GM21529 (cell line): ENCODE results near the gene MEI1.
"Not testable (repeated sequence)": the region's sequence is repeated elsewhere in the genome, so short reads cannot be mapped to it uniquely, and the experiment has no call there.

Experiments used
- ATAC-seq: cut with Tn5 transposase; IDR thresholded peaks from one replicate; pipeline ENCODE4 v1.9.1; 2021; ENCODE audit not compliant: unreplicated experiment

Gene MEI1

GRCh38 chr22:41681616-41682015 is 17.7 kb upstream of the MEI1 start:
- ATAC-seq = no peak

- no peak for ATAC-seq
Observed at GRCh38 chr22:41682033-41682807, 17.1 kb upstream of the MEI1 start.

- ATAC-seq = no peak
Observed at GRCh38 chr22:41683052-41683451, 16.3 kb upstream of the MEI1 start.

DNA sequence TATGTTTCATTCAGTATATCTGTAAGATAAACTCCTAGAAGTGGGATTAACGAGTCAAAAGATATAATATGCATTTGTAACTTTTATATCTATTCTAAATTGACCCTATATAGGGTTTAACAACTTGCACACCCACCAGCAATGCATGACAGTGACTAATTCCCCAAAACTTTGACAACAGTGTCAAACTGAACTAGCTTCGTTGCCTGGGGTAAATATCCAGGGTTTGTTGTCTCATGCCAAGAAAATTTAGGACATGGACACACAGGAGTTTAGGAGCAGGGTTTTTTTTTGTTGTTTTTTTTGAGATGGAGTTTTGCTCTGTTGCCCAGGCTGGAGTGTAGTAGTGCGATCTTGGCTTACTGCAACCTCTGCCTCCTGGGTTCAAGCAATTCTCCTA is 15.7 kb upstream of the MEI1 start:
- ATAC-seq = no peak

- no peak for ATAC-seq
Observed at GRCh38 chr22:41684194-41684593, 15.1 kb upstream of the MEI1 start.

- ATAC-seq = not testable (repeated sequence)
Observed at GRCh38 chr22:41686890-41687289, 12.4 kb upstream of the MEI1 start.

DNA sequence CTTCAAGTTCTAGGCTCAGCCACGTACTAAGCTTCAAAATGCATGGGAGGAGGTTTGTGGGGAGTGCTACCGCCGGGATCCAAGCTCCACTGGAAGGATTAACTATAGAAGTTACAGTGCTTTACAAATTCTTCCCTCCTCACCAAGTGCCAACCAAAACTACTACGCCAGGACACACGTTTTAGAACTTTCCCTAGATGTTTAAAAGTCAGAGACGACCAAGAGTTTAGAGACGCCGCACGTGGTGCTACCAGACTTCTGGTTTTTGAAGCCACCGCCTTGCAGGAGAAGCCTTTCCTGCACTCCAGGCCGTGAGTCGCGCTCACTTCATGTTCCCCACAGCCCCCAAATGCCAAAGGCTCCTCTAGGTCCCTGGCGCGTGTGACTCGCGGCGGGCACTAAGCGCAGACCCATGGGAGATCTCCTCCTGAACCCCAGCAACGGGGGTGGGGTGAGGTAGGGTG is 11.4 kb upstream of the MEI1 start:
- peak; percentile 20 for ATAC-seq

DNA sequence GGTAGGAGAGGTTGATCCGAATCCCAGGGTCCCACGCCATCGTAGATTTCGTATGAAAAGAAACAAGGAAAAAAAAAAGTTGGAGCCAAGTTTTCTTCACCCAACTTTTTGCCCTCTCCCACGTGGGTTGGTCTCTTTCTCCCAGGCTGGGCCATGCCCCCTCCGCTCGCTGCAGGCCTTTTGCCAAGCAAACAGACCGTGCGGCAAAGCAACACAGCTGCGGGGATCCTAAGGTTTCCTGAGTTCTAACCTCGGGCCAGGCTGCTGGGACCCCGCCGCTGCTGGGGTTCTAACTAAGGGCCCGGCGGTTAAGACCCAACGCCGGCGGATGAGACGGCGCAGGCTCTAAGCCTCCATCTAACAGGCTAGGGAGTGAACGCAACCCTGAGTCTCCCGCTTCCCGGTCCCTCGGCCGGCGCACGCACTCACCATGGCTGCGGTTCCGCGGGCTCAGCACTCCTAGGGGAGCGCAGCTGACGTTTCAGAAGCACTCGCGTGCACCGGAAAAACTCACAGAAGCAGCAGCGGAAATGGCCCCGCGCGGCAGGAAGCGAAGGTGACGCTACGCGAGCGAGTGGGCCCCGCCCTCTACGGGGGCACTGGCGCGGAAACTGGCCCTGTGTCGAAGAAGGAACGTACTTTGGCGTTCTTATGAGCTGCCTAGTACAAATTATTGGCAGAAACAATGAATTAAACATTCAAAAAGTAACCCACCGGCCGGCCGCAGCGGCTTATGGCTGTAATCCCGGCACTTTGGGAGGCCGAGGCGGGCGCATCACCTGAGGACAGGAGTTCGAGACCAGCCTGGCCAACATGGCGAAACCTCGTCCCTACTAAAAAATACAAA is 10.7 kb upstream of the MEI1 start, which contains the start of gene SNU13:
TSS of gene SNU13 (minus strand) at position 503 of the 847 bp plus-strand sequence. CDS start at position 432, 71 bp downstream.
- ATAC-seq = peak; percentile 86

DNA sequence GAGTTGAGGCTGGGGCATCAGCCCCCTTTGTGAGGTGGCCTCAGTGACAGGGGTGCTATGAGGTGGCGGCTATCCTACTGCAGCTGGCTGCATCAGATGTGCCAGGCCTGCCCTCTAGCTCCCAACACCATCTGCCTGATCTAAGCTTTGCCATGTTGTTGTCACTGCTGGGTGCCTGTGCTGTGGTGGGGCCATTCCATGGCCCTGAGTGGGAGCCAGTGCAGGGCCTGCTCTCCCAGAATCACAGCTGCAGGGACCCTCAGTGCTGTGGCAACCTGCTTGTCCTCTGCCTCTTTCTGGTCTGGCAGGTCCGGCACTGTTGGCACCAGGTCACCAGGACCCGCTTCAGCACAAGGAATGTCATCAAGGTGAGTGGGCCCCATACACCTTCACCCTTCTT is 8.8 kb upstream of the MEI1 start:
- ATAC-seq = no peak

DNA sequence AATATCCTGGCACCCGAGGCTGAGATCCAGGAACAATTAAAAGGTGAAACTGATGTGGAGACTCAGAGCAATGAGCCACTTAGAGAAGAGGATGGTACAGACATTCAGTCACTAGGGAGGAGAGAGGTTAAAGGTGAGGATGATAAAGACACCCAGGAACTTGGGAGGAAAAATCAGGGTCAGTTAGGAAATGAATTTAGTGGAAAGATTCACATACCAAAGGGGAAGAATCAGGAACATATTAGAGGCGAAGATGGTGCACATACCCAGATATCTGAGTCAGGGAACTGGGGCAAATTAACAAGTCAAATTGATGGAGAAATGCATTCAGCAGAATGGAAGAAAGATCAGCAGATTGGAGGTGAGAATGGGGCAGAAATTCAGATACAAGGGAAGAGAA is 4.1 kb upstream of the MEI1 start:
- ATAC-seq = no peak

- ATAC-seq = no peak
Observed at GRCh38 chr22:41696703-41697102, 2.6 kb upstream of the MEI1 start.

DNA sequence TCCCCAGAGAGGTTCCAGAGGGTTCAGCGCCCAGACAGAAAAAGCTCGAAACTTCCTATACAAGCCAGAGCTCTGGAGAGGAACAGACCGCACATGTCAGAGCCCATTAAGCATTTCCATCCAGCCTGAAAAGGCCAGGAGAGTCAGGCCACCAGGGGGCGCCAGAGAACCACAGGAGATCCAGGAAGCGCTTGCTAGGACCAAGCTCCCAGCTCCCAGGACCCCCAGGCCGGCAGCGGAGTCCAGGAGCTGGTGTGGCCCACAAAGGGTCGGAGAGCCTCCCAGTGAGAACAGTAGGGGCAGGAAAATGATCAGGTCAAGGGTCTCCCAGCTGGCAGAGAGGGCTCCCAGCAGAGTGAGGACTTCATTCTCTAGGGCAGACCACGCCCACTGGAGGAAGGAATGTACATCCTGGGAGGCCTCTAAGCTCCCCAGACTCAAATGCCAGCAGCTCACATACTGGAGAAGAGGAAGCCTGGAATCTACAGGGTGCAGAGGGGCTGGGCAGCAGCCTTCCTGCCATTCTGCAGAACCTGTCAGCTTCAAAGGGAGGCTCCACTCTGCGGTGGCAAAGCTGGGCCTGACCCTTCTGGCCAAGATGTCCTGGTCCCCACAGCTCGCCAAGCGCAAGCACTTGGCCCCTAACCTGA is 2.1 kb upstream of the MEI1 start:
- ATAC-seq = no peak

GRCh38 chr22:41700108-41700364 is 733 bp downstream of the MEI1 start:
- ATAC-seq = no peak

DNA sequence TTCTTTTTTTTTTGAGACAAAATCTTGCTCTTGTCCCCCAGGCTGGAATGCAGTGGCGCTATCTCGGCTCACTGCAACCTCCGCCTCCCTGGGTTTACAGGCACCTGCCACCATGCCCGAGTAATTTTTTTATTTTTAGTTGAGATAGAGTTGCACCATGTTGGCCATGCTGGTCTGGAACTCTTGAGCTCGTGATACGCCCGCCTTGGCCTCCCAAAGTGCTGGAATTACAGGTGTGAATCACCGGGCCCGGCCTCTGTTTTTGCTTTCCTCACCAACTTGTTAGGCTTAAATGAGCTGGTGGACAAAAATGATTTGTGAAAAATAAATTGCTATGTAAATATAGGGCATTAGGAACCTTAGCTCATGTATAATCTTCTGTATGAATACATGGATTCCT is 3.5 kb downstream of the MEI1 start:
- ATAC-seq = no peak

DNA sequence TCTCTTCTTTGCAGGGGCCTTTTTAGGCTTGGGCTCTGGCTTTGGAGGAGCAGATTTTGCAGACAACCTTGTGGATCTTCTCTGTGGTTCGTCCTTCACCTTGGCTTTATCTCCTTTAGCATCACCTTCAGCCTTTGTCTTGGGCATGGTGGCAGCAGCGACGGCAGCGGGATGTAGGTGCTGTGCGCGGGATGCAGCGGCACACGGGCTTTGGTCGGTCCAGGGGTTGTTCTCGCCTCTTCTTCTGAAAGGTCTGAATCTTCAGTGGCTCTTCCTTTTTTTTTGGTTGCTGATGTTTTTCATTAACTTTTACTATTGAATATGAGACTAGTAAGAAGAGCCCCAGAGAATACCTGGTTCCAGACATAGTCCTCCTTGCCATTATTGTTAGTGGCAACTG is 10.0 kb downstream of the MEI1 start:
- no peak for ATAC-seq

GRCh38 chr22:41713004-41713403 is 13.7 kb downstream of the MEI1 start:
- no peak for ATAC-seq

GRCh38 chr22:41722496-41722895 is 23.2 kb downstream of the MEI1 start:
- no peak for ATAC-seq

DNA sequence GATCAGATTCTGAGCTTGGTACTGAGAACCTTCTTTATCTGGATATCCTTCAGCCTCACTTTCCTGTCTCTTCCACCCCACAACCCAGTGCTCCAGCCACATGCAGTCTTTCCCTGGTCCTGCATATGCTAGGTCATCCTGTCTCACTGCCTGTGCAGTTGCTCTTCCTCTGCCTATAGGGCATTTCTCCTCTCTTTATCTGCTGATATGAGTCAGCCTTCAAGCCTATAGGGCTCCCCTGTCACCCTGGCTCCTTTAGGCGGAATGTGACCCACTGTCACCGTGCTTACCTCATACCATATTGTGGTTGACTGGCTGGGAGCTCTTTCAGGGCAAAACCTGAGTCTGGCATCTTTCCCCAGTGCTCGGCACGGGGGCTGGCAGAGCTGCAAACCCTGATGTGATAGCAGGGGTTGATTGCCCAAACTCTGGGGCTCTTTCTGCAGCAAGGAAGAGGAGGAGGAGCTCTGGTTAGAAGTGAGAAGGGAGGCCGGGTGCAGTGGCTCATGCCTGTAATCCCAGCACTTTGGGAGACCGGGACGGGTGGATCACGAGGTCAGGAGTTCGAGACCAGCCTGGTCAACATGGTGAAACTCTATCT is 26.3 kb downstream of the MEI1 start:
- no peak for ATAC-seq

- ATAC-seq = no peak
Observed at GRCh38 chr22:41731609-41732008, 32.3 kb downstream of the MEI1 start.

GRCh38 chr22:41732096-41732772 is 32.9 kb downstream of the MEI1 start:
- no peak for ATAC-seq

GRCh38 chr22:41733241-41733640 is 33.9 kb downstream of the MEI1 start:
- not testable (repeated sequence) for ATAC-seq
